ENCODE data around the gene ZNF74. TPM values are rescaled to one million over a fixed set of nuclear protein-coding genes. Genes with fewer than 3 reads are reported as not detected.
A peak's percentile ranks its signal among the peaks of the same experiment; 100 is the strongest.
"Not testable (repeated sequence)": the region's sequence is repeated elsewhere in the genome, so short reads cannot be mapped to it uniquely, and the experiment has no call there.

ZNF74 gene
- polyA plus RNA-seq, 2 of the 4 experiments (the other 2 are of a cell fraction), result 4.3 to 7.4 TPM

DNA sequence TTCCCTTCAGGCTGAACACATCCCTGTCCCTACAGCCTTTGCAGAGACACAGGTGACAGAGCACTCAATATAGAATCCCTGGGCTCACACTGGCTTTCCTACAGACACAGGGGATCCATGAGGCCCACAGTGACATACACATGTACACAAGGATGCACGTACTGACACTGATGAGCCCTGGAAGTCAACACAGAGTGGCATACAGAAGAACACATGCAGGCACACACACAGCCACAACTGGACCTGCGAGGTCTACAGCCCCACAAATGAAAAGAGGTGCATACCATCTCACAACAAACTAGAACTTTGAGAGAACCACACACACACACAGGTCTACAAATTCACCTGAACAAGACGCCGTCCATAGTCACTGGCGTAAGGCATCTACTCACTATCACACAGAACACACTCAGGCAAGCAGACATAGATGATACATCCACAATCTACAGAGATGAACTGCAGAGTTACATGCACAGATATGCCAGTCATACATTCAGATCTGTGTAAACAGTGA is 3.5 kb upstream of the ZNF74 start:
- ChIA-PET POLR2A (no interaction called here), CTCF (no interaction called here)
- no peak for ATAC-seq
- TF ChIP-seq JUNB (IDR thresholded peaks at IDR 0.05) (no peak), HEYL (CRISPR knock-in tag; IDR thresholded peaks at IDR 0.05) (no peak), ESRRA (IDR thresholded peaks at IDR 0.05; ENCODE audit: borderline replicate concordance, low read length) (no peak), CBX8 (IDR thresholded peaks at IDR 0.05) (no peak), RARB (CRISPR knock-in tag; IDR thresholded peaks at IDR 0.05) (no peak), MYC (IDR thresholded peaks at IDR 0.05; ENCODE audit: borderline replicate concordance, low read length) (no peak), ZC3H11A (IDR thresholded peaks at IDR 0.05) (no peak), ZSCAN20 (CRISPR knock-in tag; IDR thresholded peaks at IDR 0.05) (no peak), KDM1A (IDR thresholded peaks at IDR 0.05; ENCODE audit: low read depth) (no peak), POLR2AphosphoS2 (conservative IDR thresholded peaks at IDR 0.05; ENCODE audit: low read length) (no peak), RAD21 (conservative IDR thresholded peaks at IDR 0.05 in 1 of 2, IDR thresholded peaks at IDR 0.05 in 1 of 2) (no peak)
- no peak overlapping the region for H3K27ac ChIP-seq
- no peak overlapping the region for H3K4me2 ChIP-seq
- H3K9me3 ChIP-seq, result no peaks in the 10 kb centered on the region
- H3K4me1 ChIP-seq, result peaks cover 7% of the 10 kb centered on the region; the same call in 2 of the 3 replicates
- no peak for FAIRE-seq
- DNase-seq (ENCODE audit: low read depth in 1 of 2, low spot score in 1 of 2), result no peak
- WGBS (ENCODE audit: missing lambda C conversion rate), result 79% methylated on average over 4 of the region's 5 CpGs
- no peak overlapping the region for H3K4me3 ChIP-seq

DNA sequence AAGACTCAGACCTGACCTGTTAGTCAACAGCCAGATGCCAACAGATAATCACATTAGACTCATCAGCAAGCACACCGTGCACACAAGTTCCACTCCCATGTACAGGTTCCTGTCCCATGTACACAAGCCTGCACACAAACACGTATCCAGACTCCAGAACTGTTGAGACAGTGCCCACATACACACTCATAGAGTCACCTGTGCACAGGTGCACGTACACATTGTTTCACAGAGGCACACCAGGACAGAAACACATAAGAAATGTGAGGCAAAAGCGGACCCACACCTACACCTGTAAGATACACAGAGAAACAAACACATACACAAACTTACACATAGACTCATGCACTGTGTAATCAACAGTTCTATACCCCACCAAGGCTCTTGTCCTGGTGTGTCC is 2.7 kb upstream of the ZNF74 start:
- TF ChIP-seq NPAS2 (CRISPR knock-in tag; IDR thresholded peaks at IDR 0.05; ENCODE audit: borderline replicate concordance) (no peak), JUN (IDR thresholded peaks at IDR 0.05) (no peak)
- TF ChIP-seq, protein P1, sequence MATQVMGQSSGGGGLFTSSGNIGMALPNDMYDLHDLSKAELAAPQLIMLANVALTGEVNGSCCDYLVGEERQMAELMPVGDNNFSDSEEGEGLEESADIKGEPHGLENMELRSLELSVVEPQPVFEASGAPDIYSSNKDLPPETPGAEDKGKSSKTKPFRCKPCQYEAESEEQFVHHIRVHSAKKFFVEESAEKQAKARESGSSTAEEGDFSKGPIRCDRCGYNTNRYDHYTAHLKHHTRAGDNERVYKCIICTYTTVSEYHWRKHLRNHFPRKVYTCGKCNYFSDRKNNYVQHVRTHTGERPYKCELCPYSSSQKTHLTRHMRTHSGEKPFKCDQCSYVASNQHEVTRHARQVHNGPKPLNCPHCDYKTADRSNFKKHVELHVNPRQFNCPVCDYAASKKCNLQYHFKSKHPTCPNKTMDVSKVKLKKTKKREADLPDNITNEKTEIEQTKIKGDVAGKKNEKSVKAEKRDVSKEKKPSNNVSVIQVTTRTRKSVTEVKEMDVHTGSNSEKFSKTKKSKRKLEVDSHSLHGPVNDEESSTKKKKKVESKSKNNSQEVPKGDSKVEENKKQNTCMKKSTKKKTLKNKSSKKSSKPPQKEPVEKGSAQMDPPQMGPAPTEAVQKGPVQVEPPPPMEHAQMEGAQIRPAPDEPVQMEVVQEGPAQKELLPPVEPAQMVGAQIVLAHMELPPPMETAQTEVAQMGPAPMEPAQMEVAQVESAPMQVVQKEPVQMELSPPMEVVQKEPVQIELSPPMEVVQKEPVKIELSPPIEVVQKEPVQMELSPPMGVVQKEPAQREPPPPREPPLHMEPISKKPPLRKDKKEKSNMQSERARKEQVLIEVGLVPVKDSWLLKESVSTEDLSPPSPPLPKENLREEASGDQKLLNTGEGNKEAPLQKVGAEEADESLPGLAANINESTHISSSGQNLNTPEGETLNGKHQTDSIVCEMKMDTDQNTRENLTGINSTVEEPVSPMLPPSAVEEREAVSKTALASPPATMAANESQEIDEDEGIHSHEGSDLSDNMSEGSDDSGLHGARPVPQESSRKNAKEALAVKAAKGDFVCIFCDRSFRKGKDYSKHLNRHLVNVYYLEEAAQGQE (IDR thresholded peaks at IDR 0.05), result no peak
- no peak overlapping the region for H3K4me3 ChIP-seq
- no peak overlapping the region for H3K4me2 ChIP-seq
- peaks cover 8% of the 10 kb centered on the region; the same call in 2 of the 3 replicates for H3K4me1 ChIP-seq
- FAIRE-seq, result no peak
- POLR2A ChIA-PET, result no interaction called here
- 53% methylated on average over 4 of the region's 4 CpGs for WGBS (ENCODE audit: missing lambda C conversion rate)
- CTCF ChIA-PET, result interaction anchor here (1.1 kb wide), 1 partner anchor 9 kb away, joined by 3 read pairs; no protein-coding TSS in a partner anchor
- no peaks in the 10 kb centered on the region for H3K9me3 ChIP-seq
- ATAC-seq, result no peak
- no peak for DNase-seq (ENCODE audit: low read depth in 1 of 2, low spot score in 1 of 2)
- no peak overlapping the region for H3K27ac ChIP-seq

DNA sequence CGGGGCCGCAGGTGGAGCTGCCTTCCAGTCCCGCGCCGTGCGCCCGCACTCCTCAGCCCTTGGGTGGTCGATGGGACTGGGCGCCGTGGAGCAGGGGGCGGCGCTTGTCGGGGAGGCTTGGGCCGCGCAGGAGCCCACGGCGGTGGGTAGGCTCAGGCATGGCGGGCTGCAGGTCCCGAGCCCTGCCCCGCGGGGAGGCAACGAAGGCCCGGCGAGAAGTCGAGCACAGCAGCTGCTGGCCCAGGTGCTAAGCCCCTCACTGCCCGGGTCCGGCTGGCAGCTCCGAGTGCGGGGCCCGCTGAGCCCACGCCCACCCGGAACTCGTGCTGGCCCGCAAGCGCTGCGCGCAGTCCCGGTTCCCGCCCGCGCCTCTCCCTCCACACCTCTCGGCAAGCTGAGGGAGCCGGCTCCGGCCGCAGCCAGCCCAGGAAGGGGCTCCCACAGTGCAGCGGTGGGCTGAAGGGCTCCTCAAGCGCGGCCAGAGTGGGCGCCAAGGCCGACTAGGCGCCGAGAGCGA is 1.5 kb upstream of the ZNF74 start:
- H3K4me2 ChIP-seq; FAIRE-seq; POLR2A ChIA-PET; H3K27ac ChIP-seq; H3K9me3 ChIP-seq; H3K4me1 ChIP-seq; ATAC-seq; H3K4me3 ChIP-seq; CTCF ChIA-PET; DNase-seq (ENCODE audit: low read depth in 1 of 2, low spot score in 1 of 2): not testable (repeated sequence)
- WGBS (ENCODE audit: missing lambda C conversion rate), result 95% methylated on average over 34 of the region's 53 CpGs

DNA sequence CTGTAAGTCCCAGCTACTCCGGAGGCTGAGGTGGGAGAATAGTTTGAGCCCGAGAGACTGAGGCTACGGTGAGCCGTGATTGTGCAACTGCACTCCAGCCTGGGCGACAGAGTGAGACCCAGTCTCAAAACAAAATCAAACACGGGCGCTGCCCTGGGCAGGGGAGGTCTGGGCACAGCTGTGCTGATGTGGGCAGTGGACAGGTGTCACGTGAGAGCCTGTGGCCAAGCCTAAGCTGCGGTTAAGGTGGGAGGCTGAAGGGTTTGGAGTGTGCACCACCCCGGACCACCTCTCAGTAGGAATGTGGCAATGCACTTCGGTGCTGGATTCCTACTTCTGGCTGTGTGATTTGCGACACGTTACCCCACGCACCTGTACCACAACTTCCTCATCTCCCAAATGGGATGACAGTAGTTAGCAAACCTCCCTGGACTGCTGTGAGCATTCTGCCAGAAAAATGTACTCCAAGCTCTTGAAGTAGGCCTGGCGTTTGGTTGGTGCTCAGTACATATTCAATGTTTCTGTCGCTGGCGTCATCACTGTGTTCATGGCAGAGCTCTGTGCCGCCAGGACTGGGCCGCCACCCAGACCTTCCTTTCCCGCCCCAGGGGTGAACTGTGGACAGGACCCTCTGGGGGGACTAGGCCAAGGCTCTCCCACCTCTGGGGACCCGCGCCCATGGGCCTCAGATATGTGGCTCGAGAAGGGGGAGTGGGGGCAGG is 807 bp upstream of the ZNF74 start:
- DNase-seq (ENCODE audit: low read depth in 1 of 2, low spot score in 1 of 2), result no peak
- FAIRE-seq, result no peak
- ATAC-seq, result no peak
- POLR2A ChIA-PET, result interaction anchor here (0.7 to 1.4 kb wide), 3 partner anchors 13 to 73 kb away, joined by 4 to 5 read pairs (median 4); partner anchors contain the start of gene DGCR6L
- 95% methylated on average over 19 of the region's 23 CpGs for WGBS (ENCODE audit: missing lambda C conversion rate)
- TF ChIP-seq RARB (CRISPR knock-in tag; IDR thresholded peaks at IDR 0.05) (no peak), CEBPB (IDR thresholded peaks at IDR 0.05) (no peak), TFCP2L1 (CRISPR knock-in tag; IDR thresholded peaks at IDR 0.05) (no peak), EP300 (IDR thresholded peaks at IDR 0.05) (no peak)
- TF ChIP-seq, protein P2, sequence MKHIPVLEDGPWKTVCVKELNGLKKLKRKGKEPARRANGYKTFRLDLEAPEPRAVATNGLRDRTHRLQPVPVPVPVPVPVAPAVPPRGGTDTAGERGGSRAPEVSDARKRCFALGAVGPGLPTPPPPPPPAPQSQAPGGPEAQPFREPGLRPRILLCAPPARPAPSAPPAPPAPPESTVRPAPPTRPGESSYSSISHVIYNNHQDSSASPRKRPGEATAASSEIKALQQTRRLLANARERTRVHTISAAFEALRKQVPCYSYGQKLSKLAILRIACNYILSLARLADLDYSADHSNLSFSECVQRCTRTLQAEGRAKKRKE (CRISPR knock-in tag; IDR thresholded peaks at IDR 0.05; ENCODE audit: low read depth), result no peak
- Histone ChIP-seq H3K27ac (peak overlapping the region; percentile 82 to 86), H3K9me3 (no peaks in the 10 kb centered on the region), H3K4me3 (peak overlapping the region; percentile 60), H3K4me2 (peak overlapping the region; percentile 97), H3K4me1 (peaks cover 8% of the 10 kb centered on the region; the same call in 2 of the 3 replicates)
- CTCF ChIA-PET, result interaction anchor here (3.1 kb wide), 1 partner anchor 25 kb away, joined by 13 read pairs; no protein-coding TSS in a partner anchor
